SK-N-SH (cell line): ENCODE measurements around the gene HECW1. TPM values are rescaled to one million over a fixed set of nuclear protein-coding genes. Genes with fewer than 3 reads are reported as not detected.

Source experiments
- CTCF ChIA-PET: fragments of 300-600, 350-600 bp; formaldehyde crosslinking; extraction: SDS; loops from one replicate; lab custom pipeline; 2021; lab: Yijun Ruan, JAX
- POLR2A ChIA-PET: fragments of 350-600 bp; sonication (Branson Sonifier 250); formaldehyde crosslinking; extraction: SDS; loops from one replicate; lab custom pipeline; 2020; ENCODE audit warnings: antibody characterized with exemption, inconsistent platforms; lab: Yijun Ruan, JAX
- DNase-seq: peaks from one replicate; pipeline ENCODE4 v3.0.0; 2012
- H2AFZ ChIP-seq: fragments of 200-600 bp; sonication (generic); 2 replicates; pipeline ENCODE4 v1.8.1; 2016; ENCODE audit warnings: antibody characterized with exemption, mild to moderate bottlenecking, low read depth
- H3F3A ChIP-seq: fragments of 200-600 bp; sonication (generic); replicated peaks from 2 replicates; pipeline ENCODE3; 2016; ENCODE audit warnings: antibody characterized with exemption, mild to moderate bottlenecking; ENCODE audit not compliant: insufficient read depth
- H3K27ac ChIP-seq, 2 experiments: fragments of 200-500 bp in 1 of 2; fragments of 200-600 bp in 1 of 2; sonication (Bioruptor generic) in 1 of 2; sonication (generic), shearing (Covaris generic) in 1 of 2; 2 replicates each; pipeline versions ENCODE4 v1.5.1 to v1.6.1; 2014 to 2016; ENCODE audit warnings: low read depth in 2 of 2, inconsistent platforms in 1 of 2, low read length in 1 of 2, mild to moderate bottlenecking in 1 of 2, mixed read lengths in 1 of 2
- H3K27me3 ChIP-seq: fragments of 200-600 bp; sonication (generic), shearing (Covaris generic); 2 replicates; pipeline ENCODE4 v1.6.1; 2016; ENCODE audit warnings: mixed run types; ENCODE audit not compliant: insufficient read depth
- H3K36me3 ChIP-seq, 2 experiments: fragments of 200-500 bp in 1 of 2; fragments of 200-600 bp in 1 of 2; sonication (Bioruptor generic) in 1 of 2; sonication (generic) in 1 of 2; replicated peaks in 1 of 2; 2 replicates each; pipeline versions ENCODE3 to v1.5.1; 2014 to 2016; ENCODE audit warnings: low read length in 1 of 2, mild to moderate bottlenecking in 1 of 2; ENCODE audit not compliant: insufficient read depth in 2 of 2, control insufficient read depth in 1 of 2
- H3K4me1 ChIP-seq, 2 experiments: fragments of 200-500 bp in 1 of 2; fragments of 200-600 bp in 1 of 2; sonication (Bioruptor generic) in 1 of 2; sonication (generic), shearing (Covaris generic) in 1 of 2; 2 replicates each; pipeline versions ENCODE4 v1.5.1 to v1.6.1; 2014 to 2016; ENCODE audit warnings: low read depth in 1 of 2, low read length in 1 of 2, mixed run types in 1 of 2; ENCODE audit not compliant: insufficient read depth in 2 of 2, control insufficient read depth in 1 of 2
- H3K4me2 ChIP-seq: fragments of 200-600 bp; sonication (generic), shearing (Covaris generic); 2 replicates; pipeline ENCODE4 v1.6.1; 2017; ENCODE audit warnings: mixed run types
- H3K4me3 ChIP-seq, 2 experiments: fragments of 200-500 bp in 1 of 2; fragments of 200-600 bp in 1 of 2; sonication (Bioruptor generic) in 1 of 2; sonication (generic), shearing (Covaris generic) in 1 of 2; 2 replicates each; pipeline versions ENCODE4 v1.5.1 to v1.8.1; 2014 to 2016; ENCODE audit warnings: low read depth in 2 of 2, inconsistent platforms in 1 of 2, low read length in 1 of 2, mild to moderate bottlenecking in 1 of 2, mixed read lengths in 1 of 2, moderate library complexity in 1 of 2
- H3K79me2 ChIP-seq: fragments of 200-600 bp; sonication (generic); 2 replicates; pipeline ENCODE4 v1.8.1; 2017; ENCODE audit warnings: mild to moderate bottlenecking; ENCODE audit not compliant: insufficient read depth
- H3K9ac ChIP-seq: fragments of 200-600 bp; sonication (generic); 2 replicates; pipeline ENCODE4 v1.6.1; 2017; ENCODE audit warnings: mixed run types
- H3K9me2 ChIP-seq: fragments of 200-600 bp; sonication (generic); 2 replicates; pipeline ENCODE4 v1.6.1; 2017; ENCODE audit warnings: mixed run types
- H3K9me3 ChIP-seq: fragments of 200-600 bp; sonication (generic); 2 replicates; pipeline ENCODE4 v1.6.1; 2017; ENCODE audit warnings: mixed run types, mild to moderate bottlenecking, moderate library complexity
- H4K20me1 ChIP-seq: fragments of 200-600 bp; sonication (generic); 2 replicates; pipeline ENCODE4 v1.6.1; 2017; ENCODE audit warnings: mild to moderate bottlenecking, mixed run types; ENCODE audit not compliant: insufficient read depth
- CHD2 ChIP-seq: fragments of 150-350 bp; IDR thresholded peaks from 2 replicates; pipeline ENCODE4 v1.6.1; 2018; ENCODE audit warnings: low read length; ENCODE audit not compliant: partially characterized antibody
- ELF1 ChIP-seq: IDR thresholded peaks from 2 replicates; pipeline ENCODE4 v1.4.0; 2012
- EZH2phosphoT487 ChIP-seq: fragments of 200-600 bp; sonication (generic); IDR thresholded peaks from 2 replicates; pipeline ENCODE4 v1.6.1; 2017; ENCODE audit warnings: low read depth, mixed run types, mild to moderate bottlenecking, antibody characterized with exemption, moderate library complexity, borderline replicate concordance
- FOSL2 ChIP-seq: IDR thresholded peaks from 2 replicates; pipeline ENCODE4 v1.4.0; 2012; ENCODE audit warnings: low read depth, mild to moderate bottlenecking, moderate library complexity, borderline replicate concordance
- IRF3 ChIP-seq: fragments of 150-350 bp; IDR thresholded peaks from 2 replicates; pipeline ENCODE4 v1.6.1; 2016; ENCODE audit warnings: mild to moderate bottlenecking, low read depth, low read length
- MEF2A ChIP-seq: IDR thresholded peaks from 2 replicates; pipeline ENCODE4 v1.4.0; 2012; ENCODE audit warnings: low read depth, borderline replicate concordance
- MXI1 ChIP-seq: IDR thresholded peaks from 2 replicates; pipeline ENCODE4 v1.6.1; 2012; ENCODE audit warnings: mild to moderate bottlenecking, low read depth, low read length, improper control_type of control experiment
- NRF1 ChIP-seq: IDR thresholded peaks from 2 replicates; pipeline ENCODE4 v1.6.1; 2012; ENCODE audit warnings: low read depth, mild to moderate bottlenecking, low read length
- RAD21 ChIP-seq: IDR thresholded peaks from 2 replicates; pipeline ENCODE4 v1.6.1; 2012; ENCODE audit warnings: mild to moderate bottlenecking, low read length
- SIN3A ChIP-seq: IDR thresholded peaks from 2 replicates; pipeline ENCODE4 v1.6.1; 2012; ENCODE audit warnings: low read depth, mild to moderate bottlenecking, low read length, moderate library complexity, borderline replicate concordance
- SMC3 ChIP-seq: IDR thresholded peaks from 2 replicates; pipeline ENCODE4 v1.6.1; 2012; ENCODE audit warnings: low read depth, low read length, improper control_type of control experiment
- WGBS: methylation state at CpG from one replicate; pipeline ENCODE4 v1.1.6; 2017; ENCODE audit warnings: low lambda C conversion rate; 5-methylcytosine and 5-hydroxymethylcytosine counted together
- polyA plus RNA-seq, 3 experiments: library from polyadenylated mRNA; depleted of rRNA; stranded (reverse); fragments of >200 nt; gene quantifications; 2 replicates each; pipeline ENCODE4 v1.2.3, GENCODE V29; 2012
- TF ChIP-seq, protein P1 (sequence below): IDR thresholded peaks from 2 replicates; pipeline ENCODE4 v1.4.0; 2012; ENCODE audit warnings: low read depth, borderline replicate concordance
- TF ChIP-seq, protein P2 (sequence below): fragments of 150-350 bp; IDR thresholded peaks from 2 replicates; pipeline ENCODE4 v1.6.1; 2017; ENCODE audit warnings: antibody characterized with exemption, low read length, low read depth, borderline replicate concordance
- TF ChIP-seq, protein P3 (sequence below): IDR thresholded peaks from 2 replicates; pipeline ENCODE4 v1.6.1; 2012; ENCODE audit warnings: mild to moderate bottlenecking, low read depth, low read length, moderate library complexity

Gene HECW1
- polyA plus RNA-seq, 1 of the 3 experiments (the other 2 are of a cell fraction), result not detected

DNA sequence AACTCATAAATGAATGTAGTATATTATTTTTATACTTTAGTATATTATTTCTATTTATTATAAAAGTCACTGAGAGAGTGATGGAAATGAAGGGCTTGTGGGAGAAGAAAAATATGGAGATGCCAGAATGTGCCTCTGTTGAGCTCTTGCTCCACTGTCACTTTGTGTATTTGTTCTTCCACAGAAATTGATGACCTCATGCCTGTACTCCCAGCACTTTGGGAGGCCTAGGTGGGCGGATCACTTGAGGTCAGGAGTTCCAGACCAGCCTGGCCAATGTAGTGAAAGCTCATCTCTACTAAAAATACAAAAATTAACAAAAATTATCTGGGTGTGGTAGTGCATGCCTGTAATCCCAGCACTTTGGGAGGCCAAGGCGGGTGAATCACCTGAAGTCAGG is 394.0 kb downstream of the HECW1 start:
- H3K36me3 ChIP-seq, result no peaks in the 10 kb centered on the region
- H3K4me3 ChIP-seq, result no peak overlapping the region
- H3K9me2 ChIP-seq, result no peaks in the 10 kb centered on the region
- POLR2A ChIA-PET, result no interaction called here
- no peak overlapping the region for H2AFZ ChIP-seq
- WGBS, result 59% methylated on average over 2 of the region's 2 CpGs
- H3K27me3 ChIP-seq, result peaks cover 44% of the 10 kb centered on the region; the same call in 1 of the 2 replicates
- TF ChIP-seq MXI1 (no peak), RAD21 (no peak), SIN3A (no peak), MEF2A (no peak), CHD2 (no peak), ELF1 (no peak)
- TF ChIP-seq, protein P1, sequence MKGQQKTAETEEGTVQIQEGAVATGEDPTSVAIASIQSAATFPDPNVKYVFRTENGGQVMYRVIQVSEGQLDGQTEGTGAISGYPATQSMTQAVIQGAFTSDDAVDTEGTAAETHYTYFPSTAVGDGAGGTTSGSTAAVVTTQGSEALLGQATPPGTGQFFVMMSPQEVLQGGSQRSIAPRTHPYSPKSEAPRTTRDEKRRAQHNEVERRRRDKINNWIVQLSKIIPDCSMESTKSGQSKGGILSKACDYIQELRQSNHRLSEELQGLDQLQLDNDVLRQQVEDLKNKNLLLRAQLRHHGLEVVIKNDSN, result no peak
- TF ChIP-seq, protein P2, sequence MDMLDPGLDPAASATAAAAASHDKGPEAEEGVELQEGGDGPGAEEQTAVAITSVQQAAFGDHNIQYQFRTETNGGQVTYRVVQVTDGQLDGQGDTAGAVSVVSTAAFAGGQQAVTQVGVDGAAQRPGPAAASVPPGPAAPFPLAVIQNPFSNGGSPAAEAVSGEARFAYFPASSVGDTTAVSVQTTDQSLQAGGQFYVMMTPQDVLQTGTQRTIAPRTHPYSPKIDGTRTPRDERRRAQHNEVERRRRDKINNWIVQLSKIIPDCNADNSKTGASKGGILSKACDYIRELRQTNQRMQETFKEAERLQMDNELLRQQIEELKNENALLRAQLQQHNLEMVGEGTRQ, result no peak
- TF ChIP-seq, protein P3, sequence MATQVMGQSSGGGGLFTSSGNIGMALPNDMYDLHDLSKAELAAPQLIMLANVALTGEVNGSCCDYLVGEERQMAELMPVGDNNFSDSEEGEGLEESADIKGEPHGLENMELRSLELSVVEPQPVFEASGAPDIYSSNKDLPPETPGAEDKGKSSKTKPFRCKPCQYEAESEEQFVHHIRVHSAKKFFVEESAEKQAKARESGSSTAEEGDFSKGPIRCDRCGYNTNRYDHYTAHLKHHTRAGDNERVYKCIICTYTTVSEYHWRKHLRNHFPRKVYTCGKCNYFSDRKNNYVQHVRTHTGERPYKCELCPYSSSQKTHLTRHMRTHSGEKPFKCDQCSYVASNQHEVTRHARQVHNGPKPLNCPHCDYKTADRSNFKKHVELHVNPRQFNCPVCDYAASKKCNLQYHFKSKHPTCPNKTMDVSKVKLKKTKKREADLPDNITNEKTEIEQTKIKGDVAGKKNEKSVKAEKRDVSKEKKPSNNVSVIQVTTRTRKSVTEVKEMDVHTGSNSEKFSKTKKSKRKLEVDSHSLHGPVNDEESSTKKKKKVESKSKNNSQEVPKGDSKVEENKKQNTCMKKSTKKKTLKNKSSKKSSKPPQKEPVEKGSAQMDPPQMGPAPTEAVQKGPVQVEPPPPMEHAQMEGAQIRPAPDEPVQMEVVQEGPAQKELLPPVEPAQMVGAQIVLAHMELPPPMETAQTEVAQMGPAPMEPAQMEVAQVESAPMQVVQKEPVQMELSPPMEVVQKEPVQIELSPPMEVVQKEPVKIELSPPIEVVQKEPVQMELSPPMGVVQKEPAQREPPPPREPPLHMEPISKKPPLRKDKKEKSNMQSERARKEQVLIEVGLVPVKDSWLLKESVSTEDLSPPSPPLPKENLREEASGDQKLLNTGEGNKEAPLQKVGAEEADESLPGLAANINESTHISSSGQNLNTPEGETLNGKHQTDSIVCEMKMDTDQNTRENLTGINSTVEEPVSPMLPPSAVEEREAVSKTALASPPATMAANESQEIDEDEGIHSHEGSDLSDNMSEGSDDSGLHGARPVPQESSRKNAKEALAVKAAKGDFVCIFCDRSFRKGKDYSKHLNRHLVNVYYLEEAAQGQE, result no peak
- TF ChIP-seq, all 33 proteins: peak for 0
- H3K4me2 ChIP-seq, result no peak overlapping the region
- H3K79me2 ChIP-seq, result no peaks in the 10 kb centered on the region
- no peak for DNase-seq
- H3K27ac ChIP-seq, result no peak overlapping the region
- CTCF ChIA-PET, result interaction anchor here (1.0 to 3.0 kb wide), 2 partner anchors 11 to 76 kb away, joined by 3 to 9 read pairs; partner anchors contain the start of gene STK17A
- H3K9ac ChIP-seq, result no peak overlapping the region
- no peaks in the 10 kb centered on the region for H3F3A ChIP-seq
- no peaks in the 10 kb centered on the region for H3K4me1 ChIP-seq
- no peaks in the 10 kb centered on the region for H3K9me3 ChIP-seq
- H4K20me1 ChIP-seq, result no peaks in the 10 kb centered on the region

DNA sequence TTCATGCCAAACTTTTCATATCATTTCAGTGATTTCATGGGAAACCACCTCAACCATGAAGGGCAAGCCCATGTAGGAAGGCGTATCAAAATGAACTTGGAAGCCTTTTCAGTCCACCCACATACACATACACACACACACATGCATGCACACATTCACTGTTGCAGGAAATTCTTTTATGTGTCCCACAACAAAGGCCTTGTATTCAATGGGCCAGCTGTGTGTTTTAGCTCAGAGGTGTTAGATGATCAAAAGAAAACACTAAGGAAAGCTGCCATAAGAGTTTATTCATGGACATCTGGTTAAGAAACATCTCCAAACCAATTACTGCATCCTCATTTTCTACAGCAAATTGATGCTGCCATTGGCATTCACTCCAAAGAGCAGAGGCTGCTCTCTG is 396.0 kb downstream of the HECW1 start:
- 29% methylated on average over 1 of the region's 1 CpG for WGBS
- no peak for DNase-seq
- H3K4me1 ChIP-seq, result peaks cover 0 to 3% of the 10 kb centered on the region in 2 experiments; a peak in 1 of 4 replicates
- H3K27ac ChIP-seq, result no peak overlapping the region
- no peaks in the 10 kb centered on the region for H3K36me3 ChIP-seq
- no peaks in the 10 kb centered on the region for H3K79me2 ChIP-seq
- H3K9me2 ChIP-seq, result no peaks in the 10 kb centered on the region
- no peak overlapping the region for H3K4me2 ChIP-seq
- no peak overlapping the region for H3K9ac ChIP-seq
- H2AFZ ChIP-seq, result no peak overlapping the region
- POLR2A ChIA-PET, result no interaction called here
- H3K9me3 ChIP-seq, result no peaks in the 10 kb centered on the region
- H4K20me1 ChIP-seq, result no peaks in the 10 kb centered on the region
- TF ChIP-seq ELF1 (no peak), IRF3 (no peak), NRF1 (no peak), SMC3 (no peak), FOSL2 (no peak), EZH2phosphoT487 (no peak), CHD2 (no peak), MXI1 (no peak)
- CTCF ChIA-PET, result interaction anchor here (0.9 to 1.8 kb wide), 5 partner anchors 9 to 74 kb away, joined by 3 to 4 read pairs (median 4); no protein-coding TSS in a partner anchor
- H3K4me3 ChIP-seq, result no peak overlapping the region
- H3F3A ChIP-seq, result no peaks in the 10 kb centered on the region
- peaks cover 62% of the 10 kb centered on the region; the same call in 1 of the 2 replicates for H3K27me3 ChIP-seq
